SK-N-SH (cell line): Measurements from ENCODE around the gene PPIC.

Experiments used
- EP300 ChIP-seq, 2 experiments: IDR thresholded peaks; 2 replicates each; pipeline versions ENCODE4 v1.4.0 to v1.6.1; 2012; ENCODE audit warnings: borderline replicate concordance in 1 of 2, low read depth in 1 of 2, low read length in 1 of 2
- FOSL2 ChIP-seq: IDR thresholded peaks from 2 replicates; pipeline ENCODE4 v1.4.0; 2012; ENCODE audit warnings: low read depth, mild to moderate bottlenecking, moderate library complexity, borderline replicate concordance
- FOXM1 ChIP-seq: IDR thresholded peaks from 2 replicates; pipeline ENCODE4 v1.4.0; 2012; ENCODE audit warnings: low read depth, mild to moderate bottlenecking
- GATA2 ChIP-seq: sonication (generic); formaldehyde crosslinking; IDR thresholded peaks from 2 replicates; pipeline ENCODE4 v1.5.0; 2020; ENCODE audit warnings: mild to moderate bottlenecking, missing genetic modification reagents
- NFIC ChIP-seq: IDR thresholded peaks from 2 replicates; pipeline ENCODE4 v1.4.0; 2012; ENCODE audit warnings: borderline replicate concordance
- NRF1 ChIP-seq: IDR thresholded peaks from 2 replicates; pipeline ENCODE4 v1.6.1; 2012; ENCODE audit warnings: low read depth, mild to moderate bottlenecking, low read length
- PBX3 ChIP-seq: IDR thresholded peaks from 2 replicates; pipeline ENCODE4; 2012
- POLR2AphosphoS5 ChIP-seq: IDR thresholded peaks from 2 replicates; pipeline ENCODE4 v1.6.1; 2012; ENCODE audit warnings: low read depth, low read length
- RAD21 ChIP-seq: IDR thresholded peaks from 2 replicates; pipeline ENCODE4 v1.6.1; 2012; ENCODE audit warnings: mild to moderate bottlenecking, low read length
- SMC3 ChIP-seq: IDR thresholded peaks from 2 replicates; pipeline ENCODE4 v1.6.1; 2012; ENCODE audit warnings: low read depth, low read length, improper control_type of control experiment
- TF ChIP-seq, protein P1 (sequence below): IDR thresholded peaks from 2 replicates; pipeline ENCODE4 v1.4.0; 2012; ENCODE audit warnings: low read depth
- TF ChIP-seq, protein P2 (sequence below): fragments of 200-600 bp; sonication (generic); IDR thresholded peaks from 2 replicates; pipeline ENCODE4 v1.6.1; 2017; ENCODE audit warnings: antibody characterized with exemption, mild to moderate bottlenecking, moderate library complexity
- TF ChIP-seq, protein P3 (sequence below): IDR thresholded peaks from 2 replicates; pipeline ENCODE4 v1.6.1; 2012; ENCODE audit warnings: mild to moderate bottlenecking, low read depth, low read length, moderate library complexity
- TF ChIP-seq, protein P4 (sequence below): IDR thresholded peaks from 2 replicates; pipeline ENCODE4 v1.4.0; 2012; ENCODE audit warnings: low read depth, borderline replicate concordance

DNA sequence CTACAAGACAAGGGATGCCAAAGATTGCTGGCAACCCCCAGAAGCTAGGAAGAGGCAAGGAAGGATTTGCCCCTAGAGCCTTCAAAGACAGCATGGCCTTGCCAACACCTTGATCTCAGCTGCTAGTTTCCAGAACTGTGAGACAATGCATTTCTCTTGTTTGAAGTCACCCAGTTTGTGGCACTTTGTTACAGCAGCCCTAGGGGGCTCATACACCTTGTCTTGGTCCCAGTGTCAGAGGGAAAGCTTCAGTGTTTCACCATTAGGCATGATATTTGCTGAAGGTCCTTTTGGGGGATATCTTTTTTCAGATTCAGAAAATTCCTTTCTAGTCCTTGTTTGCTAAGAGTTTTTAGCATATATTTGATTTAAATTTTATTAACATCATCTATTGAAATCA is 3.1 kb upstream of the PPIC start:
- no peak for TF ChIP-seq EP300 (IDR thresholded peaks at IDR 0.05; ENCODE audit: borderline replicate concordance in 1 of 2, low read depth in 1 of 2, low read length in 1 of 2)
- no peak for TF ChIP-seq POLR2AphosphoS5
- TF ChIP-seq, protein P1, sequence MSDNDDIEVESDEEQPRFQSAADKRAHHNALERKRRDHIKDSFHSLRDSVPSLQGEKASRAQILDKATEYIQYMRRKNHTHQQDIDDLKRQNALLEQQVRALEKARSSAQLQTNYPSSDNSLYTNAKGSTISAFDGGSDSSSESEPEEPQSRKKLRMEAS: no peak
- TF ChIP-seq, protein P2, sequence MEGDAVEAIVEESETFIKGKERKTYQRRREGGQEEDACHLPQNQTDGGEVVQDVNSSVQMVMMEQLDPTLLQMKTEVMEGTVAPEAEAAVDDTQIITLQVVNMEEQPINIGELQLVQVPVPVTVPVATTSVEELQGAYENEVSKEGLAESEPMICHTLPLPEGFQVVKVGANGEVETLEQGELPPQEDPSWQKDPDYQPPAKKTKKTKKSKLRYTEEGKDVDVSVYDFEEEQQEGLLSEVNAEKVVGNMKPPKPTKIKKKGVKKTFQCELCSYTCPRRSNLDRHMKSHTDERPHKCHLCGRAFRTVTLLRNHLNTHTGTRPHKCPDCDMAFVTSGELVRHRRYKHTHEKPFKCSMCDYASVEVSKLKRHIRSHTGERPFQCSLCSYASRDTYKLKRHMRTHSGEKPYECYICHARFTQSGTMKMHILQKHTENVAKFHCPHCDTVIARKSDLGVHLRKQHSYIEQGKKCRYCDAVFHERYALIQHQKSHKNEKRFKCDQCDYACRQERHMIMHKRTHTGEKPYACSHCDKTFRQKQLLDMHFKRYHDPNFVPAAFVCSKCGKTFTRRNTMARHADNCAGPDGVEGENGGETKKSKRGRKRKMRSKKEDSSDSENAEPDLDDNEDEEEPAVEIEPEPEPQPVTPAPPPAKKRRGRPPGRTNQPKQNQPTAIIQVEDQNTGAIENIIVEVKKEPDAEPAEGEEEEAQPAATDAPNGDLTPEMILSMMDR: no peak
- TF ChIP-seq GATA2 (CRISPR knock-in tag): no peak
- no peak for TF ChIP-seq SMC3
- TF ChIP-seq FOXM1: no peak
- no peak for TF ChIP-seq FOSL2
- no peak for TF ChIP-seq NRF1
- TF ChIP-seq, protein P3, sequence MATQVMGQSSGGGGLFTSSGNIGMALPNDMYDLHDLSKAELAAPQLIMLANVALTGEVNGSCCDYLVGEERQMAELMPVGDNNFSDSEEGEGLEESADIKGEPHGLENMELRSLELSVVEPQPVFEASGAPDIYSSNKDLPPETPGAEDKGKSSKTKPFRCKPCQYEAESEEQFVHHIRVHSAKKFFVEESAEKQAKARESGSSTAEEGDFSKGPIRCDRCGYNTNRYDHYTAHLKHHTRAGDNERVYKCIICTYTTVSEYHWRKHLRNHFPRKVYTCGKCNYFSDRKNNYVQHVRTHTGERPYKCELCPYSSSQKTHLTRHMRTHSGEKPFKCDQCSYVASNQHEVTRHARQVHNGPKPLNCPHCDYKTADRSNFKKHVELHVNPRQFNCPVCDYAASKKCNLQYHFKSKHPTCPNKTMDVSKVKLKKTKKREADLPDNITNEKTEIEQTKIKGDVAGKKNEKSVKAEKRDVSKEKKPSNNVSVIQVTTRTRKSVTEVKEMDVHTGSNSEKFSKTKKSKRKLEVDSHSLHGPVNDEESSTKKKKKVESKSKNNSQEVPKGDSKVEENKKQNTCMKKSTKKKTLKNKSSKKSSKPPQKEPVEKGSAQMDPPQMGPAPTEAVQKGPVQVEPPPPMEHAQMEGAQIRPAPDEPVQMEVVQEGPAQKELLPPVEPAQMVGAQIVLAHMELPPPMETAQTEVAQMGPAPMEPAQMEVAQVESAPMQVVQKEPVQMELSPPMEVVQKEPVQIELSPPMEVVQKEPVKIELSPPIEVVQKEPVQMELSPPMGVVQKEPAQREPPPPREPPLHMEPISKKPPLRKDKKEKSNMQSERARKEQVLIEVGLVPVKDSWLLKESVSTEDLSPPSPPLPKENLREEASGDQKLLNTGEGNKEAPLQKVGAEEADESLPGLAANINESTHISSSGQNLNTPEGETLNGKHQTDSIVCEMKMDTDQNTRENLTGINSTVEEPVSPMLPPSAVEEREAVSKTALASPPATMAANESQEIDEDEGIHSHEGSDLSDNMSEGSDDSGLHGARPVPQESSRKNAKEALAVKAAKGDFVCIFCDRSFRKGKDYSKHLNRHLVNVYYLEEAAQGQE: no peak
- TF ChIP-seq, protein P4, sequence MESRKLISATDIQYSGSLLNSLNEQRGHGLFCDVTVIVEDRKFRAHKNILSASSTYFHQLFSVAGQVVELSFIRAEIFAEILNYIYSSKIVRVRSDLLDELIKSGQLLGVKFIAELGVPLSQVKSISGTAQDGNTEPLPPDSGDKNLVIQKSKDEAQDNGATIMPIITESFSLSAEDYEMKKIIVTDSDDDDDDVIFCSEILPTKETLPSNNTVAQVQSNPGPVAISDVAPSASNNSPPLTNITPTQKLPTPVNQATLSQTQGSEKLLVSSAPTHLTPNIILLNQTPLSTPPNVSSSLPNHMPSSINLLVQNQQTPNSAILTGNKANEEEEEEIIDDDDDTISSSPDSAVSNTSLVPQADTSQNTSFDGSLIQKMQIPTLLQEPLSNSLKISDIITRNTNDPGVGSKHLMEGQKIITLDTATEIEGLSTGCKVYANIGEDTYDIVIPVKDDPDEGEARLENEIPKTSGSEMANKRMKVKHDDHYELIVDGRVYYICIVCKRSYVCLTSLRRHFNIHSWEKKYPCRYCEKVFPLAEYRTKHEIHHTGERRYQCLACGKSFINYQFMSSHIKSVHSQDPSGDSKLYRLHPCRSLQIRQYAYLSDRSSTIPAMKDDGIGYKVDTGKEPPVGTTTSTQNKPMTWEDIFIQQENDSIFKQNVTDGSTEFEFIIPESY: no peak
- no peak for TF ChIP-seq RAD21
- TF ChIP-seq PBX3: no peak
- no peak for TF ChIP-seq NFIC
